OCI-LY1 (cell line): ENCODE results near the gene ADARB2.

Experiments used
- H2AFZ ChIP-seq: fragments of 200-600 bp; sonication (generic), shearing (Covaris generic); 2 replicates; pipeline ENCODE4 v1.6.0; 2014; ENCODE audit warnings: antibody characterized with exemption, mild to moderate bottlenecking, low read length
- H3F3A ChIP-seq: fragments of 200-600 bp; sonication (generic), shearing (Covaris generic); 2 replicates; pipeline ENCODE4 v1.6.0; 2014; ENCODE audit warnings: mild to moderate bottlenecking, antibody characterized with exemption, low read length, moderate library complexity; ENCODE audit not compliant: insufficient read depth
- H3K27ac ChIP-seq: fragments of 200-600 bp; sonication (generic); 2 replicates; pipeline ENCODE4 v1.5.1; 2014; ENCODE audit warnings: low read length, mixed run types, mild to moderate bottlenecking, low read depth; ENCODE audit not compliant: poor library complexity, severe bottlenecking
- H3K27me3 ChIP-seq: fragments of 200-600 bp; sonication (generic); 2 replicates; pipeline ENCODE4 v1.6.0; 2014; ENCODE audit warnings: antibody characterized with exemption, mild to moderate bottlenecking, low read length, moderate library complexity; ENCODE audit not compliant: insufficient read depth
- H3K36me3 ChIP-seq: fragments of 200-600 bp; sonication (generic); 2 replicates; pipeline ENCODE4 v1.6.1; 2014; ENCODE audit warnings: mild to moderate bottlenecking, antibody characterized with exemption, low read length, moderate library complexity, mixed read lengths; ENCODE audit not compliant: insufficient read depth
- H3K4me1 ChIP-seq: fragments of 200-600 bp; sonication (generic); 2 replicates; pipeline ENCODE4 v1.5.1; 2014; ENCODE audit warnings: mild to moderate bottlenecking, low read length, moderate library complexity; ENCODE audit not compliant: insufficient read depth, severe bottlenecking
- H3K4me2 ChIP-seq: fragments of 200-600 bp; sonication (generic), shearing (Covaris generic); 2 replicates; pipeline ENCODE4 v1.6.1; 2014; ENCODE audit warnings: low read length
- H3K4me3 ChIP-seq: fragments of 200-600 bp; sonication (generic); 2 replicates; pipeline ENCODE4 v1.5.1; 2014; ENCODE audit warnings: low read length, low read depth, mild to moderate bottlenecking, mixed read lengths; ENCODE audit not compliant: poor library complexity, severe bottlenecking
- H3K79me2 ChIP-seq: fragments of 200-600 bp; shearing (Covaris generic); 2 replicates; pipeline ENCODE4 v1.6.1; 2016; ENCODE audit warnings: mixed run types, low read length, mixed read lengths; ENCODE audit not compliant: insufficient read depth
- H3K9ac ChIP-seq: fragments of 200-600 bp; sonication (generic), shearing (Covaris generic); 2 replicates; pipeline ENCODE4 v1.6.1; 2014; ENCODE audit warnings: mild to moderate bottlenecking, low read length, mixed read lengths
- H3K9me2 ChIP-seq: fragments of 200-600 bp; sonication (generic), shearing (Covaris generic); 2 replicates; pipeline ENCODE4 v1.6.1; 2014; ENCODE audit warnings: low read depth, mild to moderate bottlenecking, low read length, mixed read lengths
- H3K9me3 ChIP-seq: fragments of 200-600 bp; shearing (Covaris generic); 2 replicates; pipeline ENCODE4 v1.6.1; 2014; ENCODE audit warnings: low read length, mixed read lengths
- H4K20me1 ChIP-seq: fragments of 200-600 bp; sonication (generic), shearing (Covaris generic); 2 replicates; pipeline ENCODE4 v1.6.0; 2016; ENCODE audit warnings: mild to moderate bottlenecking, low read length; ENCODE audit not compliant: insufficient read depth
- EZH2 ChIP-seq: fragments of 200-600 bp; sonication (generic), shearing (Covaris generic); IDR thresholded peaks from 2 replicates; pipeline ENCODE4 v1.8.0; 2017; ENCODE audit warnings: borderline replicate concordance, mixed run types, mild to moderate bottlenecking, antibody characterized with exemption, low read length, moderate library complexity, mixed read lengths
- TF ChIP-seq, protein P1 (sequence below): fragments of 200-600 bp; sonication (generic), shearing (Covaris generic); IDR thresholded peaks from 2 replicates; pipeline ENCODE4 v1.5.1; 2017; ENCODE audit warnings: mild to moderate bottlenecking, antibody characterized with exemption, low read length, moderate library complexity, mixed read lengths

ADARB2 gene

DNA sequence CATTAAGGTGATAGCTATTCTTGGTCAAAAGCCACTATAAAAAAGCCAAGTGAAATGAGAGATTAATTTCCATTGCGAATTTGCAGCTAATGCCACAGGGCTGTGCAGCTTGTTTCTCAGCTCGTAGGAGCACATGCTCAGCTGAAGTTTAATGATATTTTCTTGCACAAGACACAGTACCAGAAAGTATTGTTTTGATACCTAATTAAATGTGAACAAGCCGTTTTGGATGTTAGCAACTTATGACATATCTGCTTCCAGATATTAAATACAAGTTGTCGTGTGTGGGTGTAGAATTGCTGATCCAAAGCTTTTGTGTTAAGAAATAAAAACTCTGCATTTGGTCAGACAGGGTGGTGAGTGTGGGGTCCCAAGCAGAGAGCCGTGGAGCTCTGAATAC is 47.2 kb downstream of the ADARB2 start:
- H3K9me3 ChIP-seq: no peaks in the 10 kb centered on the region
- no peak overlapping the region for H3K27ac ChIP-seq
- H3K36me3 ChIP-seq: peaks cover 3% of the 10 kb centered on the region; the same call in 1 of the 2 replicates

DNA sequence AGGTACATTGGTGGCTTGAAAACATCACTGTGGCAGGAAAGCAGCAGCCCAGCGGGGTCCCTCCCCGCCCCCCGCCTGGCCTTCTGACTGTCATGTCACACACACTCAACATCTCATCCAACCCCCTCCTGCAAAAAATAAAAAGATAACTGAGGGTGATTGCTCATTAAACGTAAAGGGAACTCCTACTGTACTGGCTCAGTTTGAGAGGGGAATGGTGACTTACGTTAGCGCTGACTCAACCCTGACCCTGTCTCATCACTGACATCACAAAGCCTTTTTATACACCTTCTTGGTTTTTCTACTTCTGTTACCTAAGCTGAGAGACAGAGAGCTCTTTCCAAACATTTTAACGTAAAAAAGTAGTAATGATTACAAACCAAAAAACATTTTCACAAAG is 48.8 kb downstream of the ADARB2 start:
- Histone ChIP-seq H3K4me3 (no peak overlapping the region), H2AFZ (no peak overlapping the region), H3K9me2 (no peaks in the 10 kb centered on the region), H3K4me1 (peaks cover 10% of the 10 kb centered on the region), H3K9me3 (no peaks in the 10 kb centered on the region), H3K4me2 (no peak overlapping the region), H4K20me1 (no peaks in the 10 kb centered on the region), H3F3A (no peaks in the 10 kb centered on the region), H3K36me3 (peaks cover 9% of the 10 kb centered on the region; the same call in 1 of the 2 replicates), H3K27me3 (no peaks in the 10 kb centered on the region; the same call in 1 of the 2 replicates), H3K27ac (no peak overlapping the region), H3K79me2 (no peaks in the 10 kb centered on the region), H3K9ac (no peak overlapping the region)
- TF ChIP-seq, protein P1, sequence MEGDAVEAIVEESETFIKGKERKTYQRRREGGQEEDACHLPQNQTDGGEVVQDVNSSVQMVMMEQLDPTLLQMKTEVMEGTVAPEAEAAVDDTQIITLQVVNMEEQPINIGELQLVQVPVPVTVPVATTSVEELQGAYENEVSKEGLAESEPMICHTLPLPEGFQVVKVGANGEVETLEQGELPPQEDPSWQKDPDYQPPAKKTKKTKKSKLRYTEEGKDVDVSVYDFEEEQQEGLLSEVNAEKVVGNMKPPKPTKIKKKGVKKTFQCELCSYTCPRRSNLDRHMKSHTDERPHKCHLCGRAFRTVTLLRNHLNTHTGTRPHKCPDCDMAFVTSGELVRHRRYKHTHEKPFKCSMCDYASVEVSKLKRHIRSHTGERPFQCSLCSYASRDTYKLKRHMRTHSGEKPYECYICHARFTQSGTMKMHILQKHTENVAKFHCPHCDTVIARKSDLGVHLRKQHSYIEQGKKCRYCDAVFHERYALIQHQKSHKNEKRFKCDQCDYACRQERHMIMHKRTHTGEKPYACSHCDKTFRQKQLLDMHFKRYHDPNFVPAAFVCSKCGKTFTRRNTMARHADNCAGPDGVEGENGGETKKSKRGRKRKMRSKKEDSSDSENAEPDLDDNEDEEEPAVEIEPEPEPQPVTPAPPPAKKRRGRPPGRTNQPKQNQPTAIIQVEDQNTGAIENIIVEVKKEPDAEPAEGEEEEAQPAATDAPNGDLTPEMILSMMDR: no peak
- no peak for TF ChIP-seq EZH2

More for the DNA sequence above, 47.2 kb downstream of the ADARB2 start:
- peaks cover 10% of the 10 kb centered on the region for H3K4me1 ChIP-seq
- H3F3A ChIP-seq: no peaks in the 10 kb centered on the region
- H4K20me1 ChIP-seq: no peaks in the 10 kb centered on the region
- H3K79me2 ChIP-seq: no peaks in the 10 kb centered on the region
- no peak overlapping the region for H3K4me2 ChIP-seq
- no peaks in the 10 kb centered on the region for H3K9me2 ChIP-seq
- TF ChIP-seq, protein P1: no peak
- TF ChIP-seq EZH2: no peak
- H2AFZ ChIP-seq: no peak overlapping the region
- no peaks in the 10 kb centered on the region; the same call in 1 of the 2 replicates for H3K27me3 ChIP-seq
- no peak overlapping the region for H3K9ac ChIP-seq
- H3K4me3 ChIP-seq: no peak overlapping the region

- H2AFZ ChIP-seq: no peak overlapping the region
- H3K79me2 ChIP-seq: no peaks in the 10 kb centered on the region
- TF ChIP-seq, protein P1: no peak
- no peak for TF ChIP-seq EZH2
- H3K36me3 ChIP-seq: peaks cover 14% of the 10 kb centered on the region; the same call in 1 of the 2 replicates
- H3K9me2 ChIP-seq: no peaks in the 10 kb centered on the region
- H3F3A ChIP-seq: no peaks in the 10 kb centered on the region
- no peak overlapping the region for H3K4me2 ChIP-seq
- no peak overlapping the region for H3K9ac ChIP-seq
- H3K27ac ChIP-seq: no peak overlapping the region
- no peaks in the 10 kb centered on the region; the same call in 1 of the 2 replicates for H3K9me3 ChIP-seq
- no peak overlapping the region for H3K4me3 ChIP-seq
- no peaks in the 10 kb centered on the region for H4K20me1 ChIP-seq
- no peaks in the 10 kb centered on the region; the same call in 1 of the 2 replicates for H3K27me3 ChIP-seq
- H3K4me1 ChIP-seq: peaks cover 10% of the 10 kb centered on the region
These were observed 49.6 kb downstream of the ADARB2 start for GRCh38 chr10:1687623-1688150.
